Bronchial epithelial cell (primary cell): Measurements from ENCODE around the gene ZNF621. TPM values are rescaled to one million over a fixed set of nuclear protein-coding genes. Genes with fewer than 3 reads are reported as not detected.

Experiments
- DNase-seq: peaks from one replicate; pipeline ENCODE4 v3.0.0-alpha.2; 2010; ENCODE audit warnings: low read depth
- FAIRE-seq: peaks from 2 replicates; lab custom pipeline; 2011; peaks lifted over from hg19 to GRCh38; lab: Jason Lieb, UNC
- H3K27me3 ChIP-seq: 2 replicates; pipeline ENCODE4 v1.5.1; 2011; ENCODE audit warnings: low read length; ENCODE audit not compliant: control insufficient read depth, insufficient read depth
- H3K36me3 ChIP-seq: 2 replicates; pipeline ENCODE4 v1.5.1; 2011; ENCODE audit warnings: low read length; ENCODE audit not compliant: control insufficient read depth, insufficient read depth
- H3K4me3 ChIP-seq: 2 replicates; pipeline ENCODE4 v1.5.1; 2011; ENCODE audit warnings: mild to moderate bottlenecking, low read depth, low read length, control low read depth
- CTCF ChIP-seq: IDR thresholded peaks from 2 replicates; pipeline ENCODE4 v1.5.1; 2011; ENCODE audit warnings: mild to moderate bottlenecking, moderate library complexity, low read length, control low read depth, inconsistent platforms; ENCODE audit not compliant: insufficient read depth, severe bottlenecking
- total RNA-seq: library from RNA; depleted of rRNA; stranded (reverse); fragments of >200 nt; gene quantifications from 2 replicates; pipeline ENCODE4 v1.2.1, GENCODE V29; 2014

Gene ZNF621
- total RNA-seq, 1 donor from 2014 or later: 14.5 TPM

DNA sequence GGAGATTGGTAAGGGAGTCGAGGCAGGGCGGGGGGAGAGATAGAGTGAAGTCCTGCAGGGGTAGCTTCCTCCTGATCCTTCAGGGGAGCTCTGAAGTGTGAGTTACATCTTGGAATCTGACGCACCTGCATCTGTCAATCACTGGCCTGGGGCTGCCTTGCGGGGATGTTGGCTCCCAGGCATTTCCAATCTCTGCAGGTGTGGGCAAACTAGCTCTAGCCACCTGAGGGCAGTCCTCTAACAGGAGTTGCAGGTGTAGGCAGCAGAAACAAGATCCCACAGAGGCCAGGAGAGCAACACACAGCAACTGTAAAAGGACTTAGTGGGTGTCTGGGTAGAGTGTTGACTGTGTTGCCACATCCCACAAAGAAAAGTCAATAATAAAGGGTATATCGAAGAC, 63.6 kb downstream of the ZNF621 start:
- Histone ChIP-seq H3K27me3 (no peaks in the 10 kb centered on the region), H3K4me3 (no peak overlapping the region), H3K36me3 (no peaks in the 10 kb centered on the region)
- FAIRE-seq: peak; percentile 93
- peak; percentile 48 for DNase-seq
- TF ChIP-seq CTCF: peak; percentile 56

Other genes starting within 250 kb of the ZNF621 start
- gene EIF1B, start 215.3 kb upstream of the ZNF621 start, total RNA-seq: 10.5 and 13.8 TPM in 2 replicates
- 8.4 and 18.1 TPM in 2 replicates for gene ENTPD3, start 137.8 kb upstream of the ZNF621 start, total RNA-seq
- gene RPL14, start 67.6 kb upstream of the ZNF621 start, total RNA-seq: 532 and 659 TPM in 2 replicates
- gene ZNF619, start 47.8 kb upstream of the ZNF621 start, total RNA-seq: 5.3 and 5.6 TPM in 2 replicates
- 0.38 and 0.53 TPM in 2 replicates for gene ZNF620, start 18.9 kb upstream of the ZNF621 start, total RNA-seq